Pancreas (tissue), 10 donors: ENCODE results near the gene HASPIN. TPM values are rescaled to one million over a fixed set of nuclear protein-coding genes. Genes with fewer than 3 reads are reported as not detected.

Source experiments
- ATAC-seq, 4 donors: fragments of 200-7000 bp; cut with Tn5 transposase; one replicate each; pipeline versions ENCODE4 v1.8.0 to v1.9.1; 2020; ENCODE audit warnings: mild to moderate bottlenecking in 4 of 4, moderate library complexity in 4 of 4
- DNase-seq, 6 donors: peaks; one replicate each; pipeline ENCODE4 v3.0.0-alpha.2; 2020
- FAIRE-seq: peaks from 2 replicates; lab custom pipeline; 2012; peaks lifted over from hg19 to GRCh38; lab: Jason Lieb, UNC
- H3K27ac ChIP-seq, 4 donors: fragments of 200-600 bp; sonication (generic); 1 replicate in 3 of 4; 2 replicates in 1 of 4; pipeline versions ENCODE4 v1.5.0 to v1.8.0; 2020
- H3K27me3 ChIP-seq, 4 donors: fragments of 200-600 bp; one replicate each; pipeline ENCODE4 v1.8.0; 2021
- H3K36me3 ChIP-seq, 3 donors: fragments of 200-600 bp; sonication (generic) in 1 of 3; one replicate each; pipeline versions ENCODE4 v1.5.0 to v1.8.0; 2020 to 2021
- H3K4me1 ChIP-seq, 3 donors: fragments of 200-600 bp; one replicate each; pipeline ENCODE4 v1.8.0; 2021
- H3K4me3 ChIP-seq, 4 donors: fragments of 200-600 bp; sonication (generic) in 2 of 4; one replicate each; pipeline versions ENCODE4 v1.5.0 to v1.8.0; 2020 to 2021
- H3K9me3 ChIP-seq, 4 donors: fragments of 200-600 bp; one replicate each; pipeline ENCODE4 v1.8.0; 2021
- WGBS, 2 donors: extraction: QIAGEN DNeasy Blood & Tissue Kit; methylation state at CpG; one replicate each; pipeline ENCODE4 v1.1.7; 2013; 5-methylcytosine and 5-hydroxymethylcytosine counted together
- intact Hi-C, 3 donors: fragments of 100-400 bp; cut with DNase I; formaldehyde crosslinking; loops; one replicate each; pipeline versions ENCODE4 v1.11.1 to v1.14.2; 2022
- polyA plus RNA-seq, 2 donors: library from polyadenylated mRNA; stranded (reverse); fragments of 200-250 nt; gene quantifications; one replicate each; pipeline ENCODE4 v1.2.3, GENCODE V29; 2013
- total RNA-seq, 6 donors: library from RNA; stranded (reverse); fragmentation: NEBNext Ultra II Directional in 4 of 6; extraction: Animal tissue kit (Norgen Biotek cat#: 25700) in 4 of 6; gene quantifications; one replicate each; pipeline versions ENCODE4 v1.2.1 to v1.2.4, GENCODE V29; 2021 to 2023
- TF ChIP-seq, protein P1 (sequence below), 4 donors: fragments of 200-600 bp; sonication (generic) in 3 of 4; IDR thresholded peaks; one replicate each; pipeline versions ENCODE4 v1.5.0 to v1.8.0; 2021; ENCODE audit warnings: antibody characterized with exemption in 4 of 4
- donor health status: healthy with polysubstance abuse.
- donor health status: DM: no; HTN: no; CAD: no; lungs with moderate emphysema.
- donor health status: DM: no; HTN: no; CAD: no.
- donor health status: control.
- donor health status: control.
- donor health status: Bipolar disorder and iron deficiency.
- donor health status: DM: yes; HTN: yes; CAD: no.
- donor health status: DM: no; HTN: no; CAD: no.
- donor health status: DM: no; HTN: no; CAD: no.
- donor health status: DM: yes; HTN: yes; CAD: no.

Gene HASPIN
- total and polyA plus RNA-seq, 8 donors, result 0.05 to 0.31 (median 0.21) TPM; not detected in 2

DNA sequence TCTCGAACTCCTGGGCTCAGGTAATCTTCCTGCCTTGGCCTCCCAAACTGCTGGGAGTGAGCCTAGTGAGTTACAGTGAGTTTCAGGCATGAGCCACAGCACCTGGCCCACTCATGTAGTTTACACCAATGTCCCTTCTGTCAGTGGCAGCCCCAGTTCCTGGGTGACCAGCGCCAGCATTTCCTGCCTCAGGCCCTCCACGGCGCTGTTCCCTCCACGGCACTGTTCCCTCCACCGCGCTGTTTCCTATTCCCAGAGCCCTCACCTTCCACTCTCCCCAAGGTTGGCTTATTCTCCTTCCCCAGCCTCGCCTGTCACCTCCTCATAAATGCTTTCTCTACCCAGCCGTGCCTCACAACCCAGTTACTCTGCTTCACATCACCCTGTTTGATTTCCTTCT is 44.6 kb downstream of the HASPIN start:
- TF ChIP-seq, protein P1, sequence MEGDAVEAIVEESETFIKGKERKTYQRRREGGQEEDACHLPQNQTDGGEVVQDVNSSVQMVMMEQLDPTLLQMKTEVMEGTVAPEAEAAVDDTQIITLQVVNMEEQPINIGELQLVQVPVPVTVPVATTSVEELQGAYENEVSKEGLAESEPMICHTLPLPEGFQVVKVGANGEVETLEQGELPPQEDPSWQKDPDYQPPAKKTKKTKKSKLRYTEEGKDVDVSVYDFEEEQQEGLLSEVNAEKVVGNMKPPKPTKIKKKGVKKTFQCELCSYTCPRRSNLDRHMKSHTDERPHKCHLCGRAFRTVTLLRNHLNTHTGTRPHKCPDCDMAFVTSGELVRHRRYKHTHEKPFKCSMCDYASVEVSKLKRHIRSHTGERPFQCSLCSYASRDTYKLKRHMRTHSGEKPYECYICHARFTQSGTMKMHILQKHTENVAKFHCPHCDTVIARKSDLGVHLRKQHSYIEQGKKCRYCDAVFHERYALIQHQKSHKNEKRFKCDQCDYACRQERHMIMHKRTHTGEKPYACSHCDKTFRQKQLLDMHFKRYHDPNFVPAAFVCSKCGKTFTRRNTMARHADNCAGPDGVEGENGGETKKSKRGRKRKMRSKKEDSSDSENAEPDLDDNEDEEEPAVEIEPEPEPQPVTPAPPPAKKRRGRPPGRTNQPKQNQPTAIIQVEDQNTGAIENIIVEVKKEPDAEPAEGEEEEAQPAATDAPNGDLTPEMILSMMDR (IDR thresholded peaks at IDR 0.05), result no peak

DNA sequence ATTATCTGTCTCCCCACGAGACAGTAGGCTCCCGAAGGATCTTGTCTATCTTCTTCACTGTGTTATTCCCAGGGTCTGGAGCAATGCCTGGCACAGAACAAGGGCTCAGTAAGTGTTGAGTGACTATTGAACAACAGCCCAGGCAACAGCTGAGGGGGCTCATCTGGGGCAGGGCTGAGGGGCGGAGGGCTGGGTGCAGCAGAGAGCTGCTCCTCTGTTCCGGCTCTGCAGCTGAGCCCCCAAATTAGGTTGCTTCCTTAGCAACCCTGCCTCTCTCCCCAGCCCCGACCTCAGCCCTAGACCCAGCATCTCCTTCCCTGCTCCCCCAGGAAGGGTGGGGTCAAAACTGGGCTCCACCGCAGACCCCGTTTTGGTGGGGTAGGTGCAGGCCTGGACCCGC is 45.1 kb downstream of the HASPIN start:
- no peak overlapping the region for H3K4me3 ChIP-seq
- TF ChIP-seq, protein P1 (IDR thresholded peaks at IDR 0.05), result no peak
- FAIRE-seq, result no peak
- no peak for DNase-seq
- no peak overlapping the region for H3K27ac ChIP-seq
- no peaks in the 10 kb centered on the region for H3K9me3 ChIP-seq
- H3K4me1 ChIP-seq, result no peaks in the 10 kb centered on the region
- ATAC-seq, result no peak
- no peaks in the 10 kb centered on the region for H3K36me3 ChIP-seq
- no peaks in the 10 kb centered on the region for H3K27me3 ChIP-seq
- WGBS, 2 donors, result 65 to 70% methylated on average over 8 of the region's 8 CpGs
- intact Hi-C loops, result no loop called here

More for the DNA sequence above, 44.6 kb downstream of the HASPIN start:
- Histone ChIP-seq H3K4me1 (no peaks in the 10 kb centered on the region), H3K27ac (no peak overlapping the region), H3K27me3 (no peaks in the 10 kb centered on the region), H3K4me3 (no peak overlapping the region), H3K36me3 (no peaks in the 10 kb centered on the region), H3K9me3 (no peaks in the 10 kb centered on the region)
- WGBS, 2 donors, result 84 to 88% methylated on average over 8 to 9 of the region's 9 CpGs
- FAIRE-seq, result no peak
- no peak for DNase-seq
- intact Hi-C loops, result no loop called here
- no peak for ATAC-seq

DNA sequence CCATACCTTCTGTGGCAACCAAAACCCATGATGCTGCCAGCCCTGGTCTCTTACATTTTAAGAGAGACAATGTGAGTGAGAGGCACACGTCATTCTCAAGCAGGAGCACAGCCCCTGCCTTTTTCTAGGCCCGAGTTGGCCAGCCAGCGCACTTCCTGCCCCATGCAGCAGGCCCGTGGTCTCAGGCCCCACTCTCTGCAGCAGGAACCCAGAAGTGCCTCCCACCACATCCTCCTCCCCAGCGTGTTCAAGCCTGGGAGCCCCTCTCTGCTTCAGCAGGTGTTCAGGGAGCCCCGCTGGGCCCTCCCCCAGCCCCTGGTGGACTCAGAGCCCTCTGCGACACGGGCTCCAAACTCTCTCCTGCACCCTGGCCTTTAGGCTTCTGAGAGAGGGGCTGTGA is 46.8 kb downstream of the HASPIN start:
- intact Hi-C loops, result no loop called here
- WGBS, 2 donors, result 55 to 59% methylated on average over 8 of the region's 8 CpGs
- Histone ChIP-seq H3K4me1 (no peaks in the 10 kb centered on the region), H3K4me3 (no peak overlapping the region), H3K36me3 (no peaks in the 10 kb centered on the region), H3K9me3 (no peaks in the 10 kb centered on the region), H3K27me3 (no peaks in the 10 kb centered on the region), H3K27ac (no peak overlapping the region)
- ATAC-seq (peak in 2 of 4 donors; percentile 8 to 30), DNase-seq (no peak), FAIRE-seq (no peak)
- TF ChIP-seq, protein P1 (IDR thresholded peaks at IDR 0.05), result no peak

DNA sequence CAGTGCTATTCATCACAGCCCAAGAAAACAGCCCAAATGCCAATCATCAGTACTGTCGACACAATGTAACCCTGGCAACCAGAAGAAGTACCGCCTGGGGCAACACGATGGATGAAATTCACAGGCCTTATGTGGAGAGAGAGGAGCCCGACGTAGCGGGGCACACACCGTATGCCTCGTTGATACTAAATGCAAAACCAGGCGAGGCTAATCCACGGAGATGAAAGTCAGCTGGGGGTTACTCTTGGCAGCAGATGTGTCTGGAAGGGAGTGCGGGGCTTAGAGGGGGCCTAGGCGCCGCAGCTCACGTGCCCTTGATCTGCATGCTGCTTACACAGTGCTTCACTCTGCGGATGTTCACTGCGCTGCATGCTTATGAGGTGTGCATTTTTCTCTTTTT is 47.4 kb downstream of the HASPIN start:
- H3K36me3 ChIP-seq, result no peaks in the 10 kb centered on the region
- intact Hi-C loops, result no loop called here
- no peak for DNase-seq
- H3K27me3 ChIP-seq, result no peaks in the 10 kb centered on the region
- no peak for FAIRE-seq
- TF ChIP-seq, protein P1 (IDR thresholded peaks at IDR 0.05), result no peak
- H3K4me1 ChIP-seq, result no peaks in the 10 kb centered on the region
- H3K9me3 ChIP-seq, result no peaks in the 10 kb centered on the region
- no peak overlapping the region for H3K27ac ChIP-seq
- no peak for ATAC-seq
- 69 to 76% methylated on average over 16 of the region's 16 CpGs for WGBS, 2 donors
- H3K4me3 ChIP-seq, result no peak overlapping the region

DNA sequence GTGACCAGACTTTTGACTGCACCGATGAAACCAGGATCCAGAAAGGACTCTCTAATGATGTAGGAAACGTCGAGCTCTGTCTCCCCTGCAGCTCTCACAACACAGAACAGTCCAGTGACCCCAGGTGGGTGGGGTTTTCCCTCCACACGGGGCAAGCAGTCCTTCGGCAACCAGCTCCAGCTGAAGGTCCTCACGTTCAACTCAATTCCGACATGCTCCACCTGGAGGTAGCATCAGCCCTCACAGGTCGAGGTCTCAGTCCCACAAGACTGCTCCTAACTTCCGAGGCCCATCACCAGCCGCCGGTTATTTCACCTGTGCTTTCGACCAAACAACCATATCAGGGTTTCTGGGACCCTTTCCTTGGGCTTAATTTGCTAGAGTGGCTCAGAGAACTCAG is 49.1 kb downstream of the HASPIN start:
- DNase-seq (peak in 1 of 6 donors; percentile 18), FAIRE-seq (no peak), ATAC-seq (no peak)
- Histone ChIP-seq H3K4me3 (no peak overlapping the region), H3K27ac (no peak overlapping the region), H3K27me3 (no peaks in the 10 kb centered on the region), H3K4me1 (no peaks in the 10 kb centered on the region), H3K36me3 (no peaks in the 10 kb centered on the region), H3K9me3 (no peaks in the 10 kb centered on the region)
- TF ChIP-seq, protein P1 (IDR thresholded peaks at IDR 0.05), result no peak
- 54% methylated on average over 12 of the region's 12 CpGs for WGBS, 2 donors
- intact Hi-C loops, result no loop called here
